ENCODE results near the gene GPR176. TPM values are rescaled to one million over a fixed set of nuclear protein-coding genes. Genes with fewer than 3 reads are reported as not detected.
A peak's percentile ranks its signal among the peaks of the same experiment; 100 is the strongest.

GPR176 gene
- total and polyA plus RNA-seq, 8 donors: 0.16 to 6.8 (median 0.81) TPM

- intact Hi-C loops (cut with DNase I): no loop called here
Measured at GRCh38 chr15:39770748-39771689, 149.0 kb downstream of the GPR176 start.

GRCh38 chr15:39767921-39768320 is 152.1 kb downstream of the GPR176 start:
- 88 to 94% methylated on average over 5 of the region's 5 CpGs for WGBS, 2 donors
- FAIRE-seq: no peak
- ATAC-seq: no peak
- intact Hi-C loops (cut with DNase I): no loop called here
- no peak for DNase-seq
- TF ChIP-seq CTCF (IDR thresholded peaks at IDR 0.05): no peak
- Histone ChIP-seq H3K4me3 (no peak overlapping the region), H3K27me3 (no peaks in the 10 kb centered on the region), H3K4me1 (peaks cover 0 to 5% (median 0%) of the 10 kb centered on the region in 3 donors), H3K27ac (no peak overlapping the region), H3K36me3 (no peaks in the 10 kb centered on the region), H3K9me3 (no peaks in the 10 kb centered on the region)

More at GRCh38 chr15:39770748-39771689, 149.0 kb downstream of the GPR176 start:
- FAIRE-seq (no peak), DNase-seq (no peak), ATAC-seq (peak in 2 of 4 donors; percentile 33 to 56)
- Histone ChIP-seq H3K4me3 (no peak overlapping the region), H3K27ac (no peak overlapping the region), H3K36me3 (no peaks in the 10 kb centered on the region), H3K27me3 (no peaks in the 10 kb centered on the region), H3K9me3 (no peaks in the 10 kb centered on the region), H3K4me1 (peaks cover 0 to 2% (median 0%) of the 10 kb centered on the region in 3 donors)
- no peak for TF ChIP-seq CTCF (IDR thresholded peaks at IDR 0.05)
- WGBS, 2 donors: 77 to 83% methylated on average over 8 of the region's 8 CpGs

GRCh38 chr15:39761006-39761405 is 159.1 kb downstream of the GPR176 start:
- FAIRE-seq: no peak
- no peak for ATAC-seq

GRCh38 chr15:39756806-39757522 is 163.1 kb downstream of the GPR176 start:
- ATAC-seq: peak in 2 of 4 donors; percentile 53
- peak in 1 of 6 donors; percentile 24 for DNase-seq
- H3K27me3 ChIP-seq: no peaks in the 10 kb centered on the region
- no peak overlapping the region for H3K27ac ChIP-seq
- TF ChIP-seq CTCF (IDR thresholded peaks at IDR 0.05): peak; percentile 59 to 81 (median 74)
- WGBS, 2 donors: 47% methylated on average over 2 of the region's 2 CpGs
- H3K9me3 ChIP-seq: no peaks in the 10 kb centered on the region
- intact Hi-C loops (cut with DNase I): loop anchor here in 2 of 3 donors (5.0 to 10.0 kb wide), 2 partner anchors 70 to 72 kb away; no protein-coding TSS in a partner anchor
- no peaks in the 10 kb centered on the region for H3K4me1 ChIP-seq
- no peak overlapping the region for H3K4me3 ChIP-seq
- peak; percentile 98 for FAIRE-seq
- H3K36me3 ChIP-seq: no peaks in the 10 kb centered on the region

More at GRCh38 chr15:39761006-39761405, 159.1 kb downstream of the GPR176 start:
- no peak overlapping the region for H3K27ac ChIP-seq
- H3K9me3 ChIP-seq: no peaks in the 10 kb centered on the region
- H3K27me3 ChIP-seq: no peaks in the 10 kb centered on the region
- DNase-seq: no peak
- WGBS, 2 donors: 72 to 81% methylated on average over 2 of the region's 2 CpGs
- H3K36me3 ChIP-seq: no peaks in the 10 kb centered on the region
- no peak for TF ChIP-seq CTCF (IDR thresholded peaks at IDR 0.05)
- H3K4me1 ChIP-seq: peaks cover 0 to 3% (median 0%) of the 10 kb centered on the region in 3 donors
- intact Hi-C loops (cut with DNase I): no loop called here
- H3K4me3 ChIP-seq: no peak overlapping the region
